SK-N-DZ (cell line): ENCODE results near the gene PTGDR2.

ENCODE experiments used
- DNase-seq: peaks from one replicate; pipeline ENCODE4 v3.0.0-alpha.2; 2015; ENCODE audit warnings: low spot score

The PTGDR2 gene

GRCh38 chr11:60874421-60875365 is 18.9 kb upstream of the PTGDR2 start:
- no peak for DNase-seq

- no peak for DNase-seq
Measured at GRCh38 chr11:60873533-60873932, 17.8 kb upstream of the PTGDR2 start.

DNA sequence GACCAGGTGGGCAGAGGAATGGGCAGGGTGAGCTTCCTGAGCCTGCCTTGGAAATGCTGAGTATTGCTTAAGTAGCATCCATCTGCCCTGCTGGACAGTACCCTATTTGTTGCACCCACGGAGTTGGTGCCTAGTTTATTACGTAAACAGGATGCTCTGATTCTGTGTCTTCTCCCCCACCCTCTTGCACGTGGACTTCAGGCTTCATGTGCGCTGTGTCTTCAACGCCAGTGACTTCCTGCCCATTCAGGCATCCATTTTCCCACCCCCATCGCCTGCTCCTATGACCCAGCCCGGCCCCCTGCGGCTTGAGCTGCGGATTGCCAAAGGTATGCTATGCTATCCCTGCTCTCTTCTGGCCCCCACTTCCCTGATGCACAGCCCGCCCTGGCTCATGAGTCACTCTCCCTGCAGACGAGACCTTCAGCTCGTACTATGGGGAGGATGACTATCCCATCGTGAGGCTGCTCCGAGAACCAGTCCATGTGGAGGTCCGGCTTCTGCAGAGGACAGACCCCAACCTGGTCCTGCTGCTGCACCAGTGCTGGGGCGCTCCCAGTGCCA is 17.3 kb upstream of the PTGDR2 start:
- DNase-seq, result no peak

- no peak for DNase-seq
Measured at GRCh38 chr11:60872124-60872960, 16.6 kb upstream of the PTGDR2 start.

GRCh38 chr11:60871378-60872061 is 15.8 kb upstream of the PTGDR2 start:
- no peak for DNase-seq

- DNase-seq, result no peak
Measured at GRCh38 chr11:60870733-60871377, 15.1 kb upstream of the PTGDR2 start.

DNA sequence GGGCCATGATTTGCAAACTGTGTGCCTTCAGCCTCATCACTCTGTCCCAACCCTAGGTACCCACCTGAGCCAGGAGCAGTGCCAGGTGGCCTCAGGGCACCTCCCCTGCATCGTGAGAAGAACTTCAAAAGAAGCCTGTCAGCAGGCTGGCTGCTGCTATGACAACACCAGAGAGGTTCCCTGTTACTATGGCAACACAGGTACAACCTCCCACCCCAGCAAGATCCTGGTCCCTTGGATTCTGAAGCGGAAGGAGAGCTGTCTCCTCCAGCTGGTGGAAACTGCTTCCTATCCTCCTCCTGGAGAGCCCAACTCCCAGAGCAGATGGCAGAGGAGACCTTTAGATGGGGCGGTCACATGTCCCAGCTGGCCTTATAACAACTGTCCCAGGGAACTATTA is 14.5 kb upstream of the PTGDR2 start:
- DNase-seq, result no peak

GRCh38 chr11:60869451-60869825 is 13.7 kb upstream of the PTGDR2 start:
- no peak for DNase-seq

DNA sequence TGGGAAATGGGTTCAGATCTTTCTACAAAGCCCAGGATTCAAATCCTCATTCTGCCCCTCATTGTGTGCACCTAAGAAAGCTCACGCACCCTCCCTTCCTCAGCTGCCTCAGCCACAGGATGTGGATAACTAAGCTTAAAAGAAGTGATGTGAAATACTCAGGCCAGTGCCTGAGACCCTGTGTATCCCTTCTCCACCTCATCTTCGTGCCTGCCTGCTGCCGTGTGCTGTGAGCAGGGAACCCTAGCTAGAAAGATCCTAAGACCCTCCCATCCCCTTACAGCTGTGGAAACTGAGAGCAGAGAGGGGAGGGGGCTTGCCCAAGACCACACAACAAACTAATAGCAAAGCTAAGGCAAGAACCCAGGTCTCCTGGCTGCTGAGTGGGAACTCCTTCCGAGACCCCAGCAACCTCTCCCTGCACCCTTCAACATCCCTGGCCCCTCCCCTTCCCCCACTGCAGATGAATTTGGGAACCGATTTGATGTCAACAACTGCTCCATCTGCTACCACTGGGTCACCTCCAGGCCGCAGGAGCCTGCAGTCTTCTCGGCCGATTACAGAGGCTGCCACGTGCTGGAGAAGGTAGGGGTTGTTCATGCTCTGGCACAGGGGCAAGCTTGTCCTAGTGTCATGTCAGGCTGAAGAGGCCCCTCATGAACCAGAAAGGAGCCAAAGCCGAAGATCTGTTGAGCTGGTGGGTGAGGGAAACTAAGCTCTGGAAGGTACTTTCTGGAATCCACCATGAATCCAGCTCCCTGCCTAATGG is 13.1 kb upstream of the PTGDR2 start:
- no peak for DNase-seq

DNA sequence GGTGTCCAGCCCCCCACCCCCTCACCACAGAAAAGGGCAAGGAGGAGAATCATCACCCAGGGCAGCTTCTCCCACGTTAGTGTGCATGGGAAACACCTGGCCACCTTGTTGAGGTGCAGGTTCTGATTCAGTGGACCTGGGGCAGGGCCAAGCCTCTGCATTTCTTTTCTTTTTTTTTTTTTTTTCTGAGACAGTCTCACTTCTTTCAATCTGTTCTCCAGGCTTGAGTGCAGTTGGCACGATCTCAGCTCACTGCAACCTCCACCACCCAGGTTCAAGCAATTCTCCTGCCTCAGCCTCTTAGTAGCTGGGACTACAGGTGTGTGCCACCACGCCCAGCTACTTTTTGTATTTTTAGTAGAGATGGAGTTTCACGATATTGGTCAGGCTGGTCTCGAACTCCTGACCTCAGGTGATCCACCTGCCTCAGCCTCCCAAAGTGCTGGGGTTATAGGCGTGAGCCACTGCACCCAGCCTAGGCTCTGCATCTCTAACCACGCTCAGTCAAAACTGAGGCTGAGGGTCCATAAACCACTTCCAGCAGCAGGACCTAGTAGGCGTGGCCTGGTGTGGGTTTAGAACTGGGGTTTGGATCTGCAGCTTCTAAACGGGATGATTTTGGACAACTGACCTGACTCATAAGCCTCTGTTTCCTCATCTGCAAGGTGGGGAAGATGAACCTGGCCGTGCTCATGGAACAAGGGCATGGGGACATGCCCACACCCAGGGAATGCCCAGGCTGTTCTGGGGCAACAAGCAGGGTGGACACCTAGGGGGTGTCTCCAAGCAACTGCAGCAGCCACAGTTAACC is 12.3 kb upstream of the PTGDR2 start:
- no peak for DNase-seq

DNA sequence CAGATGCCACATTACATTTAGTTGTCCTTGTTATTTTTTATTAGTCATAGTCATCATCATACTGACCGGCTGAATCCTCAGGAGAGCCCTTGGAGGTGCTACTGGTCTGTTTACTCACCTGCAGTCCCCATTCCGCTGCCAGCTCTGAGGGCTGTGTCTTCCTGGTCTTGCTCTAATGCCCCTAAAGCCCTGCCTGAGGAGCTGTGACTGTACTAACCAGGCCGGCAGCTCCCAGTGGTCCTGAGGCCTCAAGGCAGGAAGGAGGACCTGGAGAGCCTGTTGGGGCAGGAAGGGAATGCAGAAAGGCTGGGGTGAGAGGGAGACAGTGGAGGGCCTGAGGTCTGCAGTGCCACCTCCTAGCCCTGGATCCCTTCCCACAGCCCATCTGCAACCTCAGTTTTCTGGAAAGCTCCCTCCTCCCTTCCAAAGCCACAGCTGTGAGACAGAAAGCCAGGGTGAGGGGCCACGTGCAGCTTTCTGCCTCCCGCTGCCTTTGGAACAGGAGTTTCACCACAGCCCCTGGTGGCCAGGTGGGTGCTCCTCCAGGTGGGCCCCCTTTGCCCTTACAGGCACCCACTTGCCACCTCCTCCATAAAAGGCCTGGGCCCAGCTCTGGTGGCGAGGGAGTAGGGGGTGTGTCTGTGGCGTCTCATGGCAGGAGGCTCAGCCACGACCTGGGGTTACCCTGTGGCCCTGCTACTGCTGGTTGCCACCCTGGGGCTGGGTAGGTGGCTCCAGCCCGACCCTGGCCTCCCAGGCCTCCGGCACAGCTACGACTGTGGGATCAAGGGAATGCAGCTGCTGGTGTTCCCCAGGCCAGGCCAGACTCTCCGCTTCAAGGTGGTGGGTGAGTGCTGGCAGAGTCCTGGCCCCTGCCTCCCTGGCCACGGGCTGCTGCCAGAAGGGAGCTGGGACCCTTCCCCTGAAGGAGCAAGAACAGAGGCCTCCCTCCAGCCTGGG is 11.4 kb upstream of the PTGDR2 start, which contains the start of gene ZP1:
Gene ZP1 (plus strand): TSS at position 632 of the 960 bp plus-strand sequence. CDS start 20 bp downstream, at position 652.
- no peak for DNase-seq

DNA sequence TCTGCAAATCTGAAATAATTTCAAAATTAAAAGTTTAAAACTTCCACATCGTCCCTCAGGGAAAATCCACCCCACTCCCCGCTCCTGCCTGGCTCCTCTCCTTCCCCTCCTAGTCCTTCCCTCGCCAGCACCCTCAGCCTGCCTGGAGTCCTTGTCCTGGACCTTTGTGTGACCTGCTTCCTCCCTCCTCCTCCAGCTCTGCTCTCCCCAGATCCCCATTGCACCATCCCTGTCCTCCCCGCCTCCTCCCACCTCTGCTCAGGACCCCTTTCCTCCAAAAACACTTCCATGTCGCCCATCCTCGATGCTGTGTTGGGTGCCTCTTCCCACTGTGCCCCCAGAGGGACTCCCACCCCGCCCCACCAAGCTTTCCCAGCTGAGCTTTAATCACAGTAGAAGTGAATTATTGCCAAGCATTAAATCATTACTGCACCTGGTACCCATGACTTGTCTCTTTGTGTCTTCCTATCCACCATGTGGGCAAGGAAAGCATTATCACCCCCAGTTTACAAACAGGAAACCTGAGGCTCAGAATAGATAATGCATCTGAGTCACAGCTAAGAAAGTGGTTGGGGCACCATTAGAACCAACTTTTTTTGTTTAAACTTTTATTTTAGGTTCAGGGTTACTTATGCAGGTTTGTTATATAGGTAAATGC is 9.2 kb upstream of the PTGDR2 start:
- DNase-seq, result no peak

GRCh38 chr11:60863550-60864521 is 8.1 kb upstream of the PTGDR2 start:
- DNase-seq, result no peak

- DNase-seq, result no peak
Measured at GRCh38 chr11:60862171-60862570, 6.4 kb upstream of the PTGDR2 start.

DNA sequence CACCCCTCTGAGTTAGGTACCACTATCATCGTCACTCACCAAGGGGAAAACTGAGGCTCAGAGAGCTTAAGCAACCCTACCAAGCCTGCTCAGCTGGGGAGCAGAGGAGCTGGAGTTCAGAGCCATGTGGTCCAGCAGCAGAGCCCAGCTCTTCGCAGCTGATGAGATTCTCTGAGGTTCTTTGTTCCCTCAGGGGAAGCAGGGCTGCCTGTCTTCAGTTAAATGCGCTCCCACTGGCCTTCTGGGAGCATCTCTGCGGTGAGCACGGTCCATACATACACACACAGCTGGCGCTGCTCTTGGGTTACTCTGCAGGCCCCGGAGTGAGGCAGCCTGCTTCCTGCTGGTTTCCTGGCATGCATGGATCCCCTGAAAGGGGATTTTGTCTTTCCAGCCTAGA is 5.2 kb upstream of the PTGDR2 start:
- DNase-seq, result peak; percentile 32

DNA sequence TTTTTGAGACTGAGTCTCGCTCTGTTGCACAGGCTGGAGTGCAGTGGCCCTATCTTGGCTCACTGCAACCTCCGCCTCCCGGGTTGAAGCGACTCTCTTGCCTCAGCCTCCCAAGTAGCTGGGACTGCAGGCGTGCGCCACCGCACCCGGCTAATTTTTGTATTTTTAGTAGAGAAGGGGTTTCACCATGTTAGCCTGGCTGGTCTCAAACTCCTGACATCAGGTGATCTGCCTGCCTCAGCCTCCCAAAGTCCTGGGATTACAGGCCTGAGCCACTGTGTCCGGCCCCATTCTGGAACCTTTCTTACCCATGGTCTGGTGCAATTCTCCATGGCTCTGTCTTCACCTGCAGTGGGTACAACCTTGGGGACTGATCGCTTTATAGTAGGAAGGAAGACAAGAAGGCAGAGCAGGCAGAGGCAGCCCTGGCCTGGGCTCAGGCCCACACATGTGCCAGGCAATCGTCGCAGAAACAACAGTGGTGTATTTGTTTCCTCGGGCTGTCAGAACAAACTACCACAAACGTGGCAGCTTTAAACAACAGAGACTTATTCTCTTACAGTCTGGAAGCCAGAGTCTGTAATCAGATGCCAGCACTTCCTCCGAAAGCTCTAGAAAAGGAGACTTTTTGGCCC is 4.0 kb upstream of the PTGDR2 start:
- no peak for DNase-seq
